ENCODE results near the gene GATA2.

DNA sequence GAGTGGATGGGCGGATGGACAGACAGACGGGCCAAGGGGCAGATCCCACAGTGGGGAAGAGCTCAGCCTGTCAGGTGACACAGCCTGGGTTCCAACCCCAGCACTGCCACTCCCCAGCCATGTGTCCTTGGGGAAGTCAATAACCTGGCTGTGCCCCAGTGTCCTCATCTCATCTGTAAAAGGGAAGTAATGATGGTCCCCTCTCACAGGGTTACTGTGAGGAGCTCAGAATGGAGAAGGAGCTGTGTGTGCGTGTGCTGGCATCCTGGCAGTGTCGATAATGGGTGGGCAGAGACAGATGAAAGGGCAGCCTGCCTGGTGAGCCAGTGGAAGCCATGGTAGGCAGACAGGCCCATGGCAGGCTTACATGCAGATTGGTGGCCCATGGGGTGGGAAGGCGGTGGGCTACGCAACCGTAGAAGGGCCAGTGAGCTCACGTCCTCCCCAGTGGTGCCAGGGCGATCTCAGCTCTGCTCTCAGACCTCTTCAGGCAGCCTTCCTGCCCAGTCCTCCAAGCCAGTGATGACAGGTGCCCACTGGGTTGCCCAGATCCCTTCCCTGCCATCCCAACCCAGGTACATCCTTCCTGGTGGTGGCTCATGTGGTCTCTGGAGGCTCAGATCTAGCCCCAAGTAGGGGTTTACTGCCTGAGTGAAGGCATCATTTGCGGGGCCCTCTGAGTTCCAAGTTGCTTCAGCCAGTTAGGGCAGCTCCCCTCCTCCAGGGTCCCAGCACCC, 24.0 kb downstream of the GATA2 start:
- TF ChIP-seq GATA2 (IDR thresholded peaks at IDR 0.05; ENCODE audit: low read depth, low read length) (no peak), GATA3 (IDR thresholded peaks at IDR 0.05; ENCODE audit: low read depth, low read length) (no peak)
